Activated CD8-positive, alpha-beta memory T cell treated with anti-CD3 and anti-CD28 coated beads, Interleukin-2, amount 50 U/mL, for 24 hours (primary cell): ENCODE results near the gene UVRAG.
A peak's percentile ranks its signal among the peaks of the same experiment; 100 is the strongest.

Experiments
- DNase-seq: peaks from one replicate; pipeline ENCODE4 v3.0.0-alpha.2; 2020; ENCODE audit errors: extremely low read depth

UVRAG gene

GRCh38 chr11:76148941-76149613 lies 334.1 kb downstream of the UVRAG start:
- no peak for DNase-seq

GRCh38 chr11:76149713-76150112 lies 334.7 kb downstream of the UVRAG start:
- no peak for DNase-seq

- DNase-seq = no peak
Observed at GRCh38 chr11:76150141-76150540, 335.1 kb downstream of the UVRAG start.

- DNase-seq = no peak
Observed at GRCh38 chr11:76151556-76152085, 336.6 kb downstream of the UVRAG start.

- peak; percentile 62 for DNase-seq
Observed at GRCh38 chr11:76152086-76152681, 337.2 kb downstream of the UVRAG start.

GRCh38 chr11:76152741-76153570 lies 337.9 kb downstream of the UVRAG start:
- DNase-seq = no peak

GRCh38 chr11:76153571-76153923 lies 338.5 kb downstream of the UVRAG start:
- no peak for DNase-seq

- DNase-seq = no peak
Observed at GRCh38 chr11:76155500-76156227, 340.7 kb downstream of the UVRAG start.

- DNase-seq = no peak
Observed at GRCh38 chr11:76156971-76157427, 342.0 kb downstream of the UVRAG start.

- DNase-seq = no peak
Observed at GRCh38 chr11:76157891-76158290, 342.9 kb downstream of the UVRAG start.

- no peak for DNase-seq
Observed at GRCh38 chr11:76158394-76159302, 343.6 kb downstream of the UVRAG start.

GRCh38 chr11:76159303-76159937 lies 344.4 kb downstream of the UVRAG start:
- DNase-seq = no peak

GRCh38 chr11:76159983-76160661 lies 345.1 kb downstream of the UVRAG start:
- DNase-seq = no peak

- no peak for DNase-seq
Observed at GRCh38 chr11:76160856-76161255, 345.8 kb downstream of the UVRAG start.

GRCh38 chr11:76161261-76161961 lies 346.4 kb downstream of the UVRAG start:
- no peak for DNase-seq

GRCh38 chr11:76162336-76163288 lies 347.6 kb downstream of the UVRAG start:
- DNase-seq = no peak

- no peak for DNase-seq
Observed at GRCh38 chr11:76163289-76163880, 348.4 kb downstream of the UVRAG start.

- no peak for DNase-seq
Observed at GRCh38 chr11:76164081-76164480, 349.1 kb downstream of the UVRAG start.
